Adipose tissue (tissue), 3 donors: ENCODE data around the gene NBEA. TPM values are rescaled to one million over a fixed set of nuclear protein-coding genes. Genes with fewer than 3 reads are reported as not detected.

ENCODE experiments used
- H3K27ac ChIP-seq: one replicate; pipeline ENCODE4 v1.5.1; 2013; ENCODE audit warnings: low read depth, low read length
- WGBS, 3 donors: extraction: QIAGEN DNeasy Blood & Tissue Kit; methylation state at CpG; one replicate each; pipeline ENCODE4 v1.1.7; 2013; 5-methylcytosine and 5-hydroxymethylcytosine counted together
- polyA plus RNA-seq, 3 donors: library from polyadenylated mRNA; stranded (reverse); fragments of 200-250 nt; gene quantifications; one replicate each; pipeline ENCODE4 v1.2.3, GENCODE V29; 2013
- donor health status: healthy with polysubstance abuse.
- donor health status: Bipolar disorder and iron deficiency.
- donor health status: healthy.

Gene NBEA
- polyA plus RNA-seq, 3 donors, result 1.4 to 2.2 (median 2.0) TPM

- H3K27ac ChIP-seq, result no peak overlapping the region
- WGBS, 3 donors, result 22 to 54% (median 26%) methylated on average over 47 of the region's 47 CpGs
Observed at GRCh38 chr13:35475212-35475959, 533.3 kb downstream of the NBEA start.

- H3K27ac ChIP-seq, result no peak within 1 kb of the TSS
- 25 to 70% (median 38%) methylated on average over 35 of the region's 35 CpGs for WGBS, 3 donors
Observed at GRCh38 chr13:35475960-35476943, 534.2 kb downstream of the NBEA start, which contains the start of gene MAB21L1. Gene MAB21L1, minus strand, starts transcription at chr13:35476689. Its CDS starts 551 bp downstream, at chr13:35476138.

GRCh38 chr13:35477386-35477946, 535.4 kb downstream of the NBEA start:
- H3K27ac ChIP-seq, result no peak overlapping the region
- WGBS, 3 donors, result 62 to 82% (median 68%) methylated on average over 5 of the region's 5 CpGs

DNA sequence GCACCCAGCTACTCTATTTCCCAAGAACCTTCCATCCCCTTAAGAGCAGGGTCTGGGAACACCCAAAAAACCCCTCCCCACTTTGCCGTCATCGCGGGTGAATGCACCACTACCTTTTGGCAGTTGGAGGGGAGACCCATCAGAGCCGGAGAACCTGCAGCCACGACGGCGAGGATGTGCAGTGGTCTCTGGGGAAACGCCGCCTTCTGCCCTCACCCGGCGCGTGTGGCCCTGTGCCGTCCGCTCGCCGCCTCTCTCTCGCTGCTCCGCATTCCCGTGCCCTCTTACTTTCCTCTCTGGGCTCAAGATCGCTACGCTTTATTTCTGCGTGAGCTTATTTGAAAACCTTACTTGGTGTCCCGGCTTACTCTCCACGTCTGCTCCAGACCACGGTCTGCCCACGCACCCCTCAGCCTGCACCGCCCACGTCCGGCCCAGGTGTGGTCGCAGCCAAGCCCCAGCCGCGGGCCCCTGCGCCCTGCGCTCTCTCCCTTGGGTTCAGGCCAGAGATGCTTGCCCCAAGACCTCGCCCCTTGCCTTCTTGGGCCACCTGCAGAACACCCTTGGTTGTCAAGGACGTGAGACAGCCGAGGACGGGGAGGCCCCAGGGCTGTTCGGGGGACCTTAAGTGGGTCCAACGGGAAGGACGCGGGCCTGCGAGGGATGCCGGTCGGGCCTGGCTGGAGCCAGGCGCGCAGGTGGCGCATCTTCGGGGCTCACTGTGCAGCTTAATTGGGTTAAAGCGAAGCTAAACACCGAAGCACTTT, 536.4 kb downstream of the NBEA start:
- 46 to 59% (median 46%) methylated on average over 50 to 51 of the region's 51 CpGs for WGBS, 3 donors
- H3K27ac ChIP-seq, result no peak overlapping the region

GRCh38 chr13:35479038-35479492, 537.0 kb downstream of the NBEA start:
- H3K27ac ChIP-seq, result no peak overlapping the region
- WGBS, 3 donors, result 66 to 82% (median 79%) methylated on average over 14 of the region's 14 CpGs

GRCh38 chr13:35479706-35480105, 537.6 kb downstream of the NBEA start:
- WGBS, 3 donors, result 71 to 88% (median 85%) methylated on average over 1 of the region's 1 CpG

GRCh38 chr13:35480346-35480745, 538.3 kb downstream of the NBEA start:
- 90 to 97% (median 91%) methylated on average over 2 of the region's 2 CpGs for WGBS, 3 donors
- H3K27ac ChIP-seq, result no peak overlapping the region

More at GRCh38 chr13:35479706-35480105, 537.6 kb downstream of the NBEA start:
- H3K27ac ChIP-seq, result no peak overlapping the region

- H3K27ac ChIP-seq, result no peak overlapping the region
- 90 to 96% (median 91%) methylated on average over 2 of the region's 2 CpGs for WGBS, 3 donors
Observed at GRCh38 chr13:35481777-35482176, 539.7 kb downstream of the NBEA start.

DNA sequence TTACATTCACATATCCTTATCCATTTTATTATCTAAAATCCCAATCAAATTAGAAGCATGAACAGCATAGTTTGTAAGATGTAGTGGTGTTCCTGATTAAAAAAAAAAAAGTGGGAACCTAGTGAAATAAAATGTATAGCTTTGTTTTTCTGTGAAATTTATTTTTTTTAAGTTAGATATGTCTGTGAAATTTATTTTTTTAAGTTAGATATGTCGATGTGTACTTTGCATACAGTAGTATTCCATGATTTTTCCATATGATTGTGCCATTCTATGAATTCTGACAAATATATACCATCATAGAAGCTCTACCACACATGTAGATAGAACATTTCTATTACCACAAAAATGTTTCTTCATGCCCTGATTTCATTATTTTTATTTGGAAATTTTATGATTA, 540.5 kb downstream of the NBEA start:
- 89 to 91% (median 90%) methylated on average over 1 of the region's 1 CpG for WGBS, 3 donors
- H3K27ac ChIP-seq, result no peak overlapping the region

- 93 to 97% (median 94%) methylated on average over 3 of the region's 3 CpGs for WGBS, 3 donors
- H3K27ac ChIP-seq, result no peak overlapping the region
Observed at GRCh38 chr13:35483761-35484160, 541.7 kb downstream of the NBEA start.

DNA sequence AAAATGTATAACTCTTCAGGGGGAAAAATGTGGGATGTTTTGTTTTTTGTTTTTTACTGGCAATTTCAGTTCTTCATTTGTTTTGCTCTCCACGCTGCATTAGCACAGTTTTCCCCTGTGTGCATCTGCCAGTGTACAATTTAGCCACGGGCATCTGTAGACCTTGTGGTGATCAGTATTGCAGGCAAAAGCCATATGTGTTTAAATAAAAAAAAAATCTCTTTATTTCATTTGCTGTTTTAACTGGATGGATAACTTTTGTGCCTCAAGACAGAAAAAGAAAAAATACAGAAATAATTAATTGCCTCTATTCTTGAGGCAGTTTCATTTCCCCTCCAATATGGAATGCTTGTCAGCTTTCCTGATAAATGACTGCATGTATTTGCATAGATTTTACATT, 542.3 kb downstream of the NBEA start:
- 86% methylated on average over 2 of the region's 2 CpGs for WGBS, 3 donors
- no peak overlapping the region for H3K27ac ChIP-seq

- WGBS, 3 donors, result 95 to 98% (median 97%) methylated on average over 3 of the region's 3 CpGs
- no peak overlapping the region for H3K27ac ChIP-seq
Observed at GRCh38 chr13:35485424-35485823, 543.4 kb downstream of the NBEA start.

GRCh38 chr13:35489050-35489449, 547.0 kb downstream of the NBEA start:
- WGBS, 3 donors, result 76 to 85% (median 77%) methylated on average over 4 of the region's 4 CpGs

DNA sequence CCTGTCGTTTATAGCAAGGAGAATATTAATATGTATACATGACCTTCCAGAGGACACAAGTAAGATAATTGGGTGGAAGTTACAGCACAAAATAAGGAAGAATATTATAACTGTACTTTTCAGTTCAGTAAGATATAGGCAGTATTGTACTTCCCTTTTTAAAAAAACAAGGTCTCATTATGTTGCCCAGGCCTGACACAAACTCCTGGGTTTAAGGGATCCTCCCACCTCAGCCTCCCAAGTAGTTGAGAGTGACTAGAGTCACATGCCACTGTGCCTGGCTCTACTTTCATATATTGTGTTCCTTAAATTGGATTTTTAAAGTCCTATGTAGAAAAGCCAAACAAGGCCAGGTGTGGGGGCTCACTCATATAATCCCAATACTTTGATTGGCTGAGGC, 553.9 kb downstream of the NBEA start:
- no peak overlapping the region for H3K27ac ChIP-seq
- 54 to 79% (median 66%) methylated on average over 1 of the region's 1 CpG for WGBS, 3 donors

More at GRCh38 chr13:35489050-35489449, 547.0 kb downstream of the NBEA start:
- no peak overlapping the region for H3K27ac ChIP-seq

GRCh38 chr13:35496761-35497386, 554.8 kb downstream of the NBEA start:
- WGBS, 3 donors, result 69 to 94% (median 80%) methylated on average over 2 of the region's 2 CpGs
- H3K27ac ChIP-seq, result no peak overlapping the region

GRCh38 chr13:35498231-35498630, 556.2 kb downstream of the NBEA start:
- no peak overlapping the region for H3K27ac ChIP-seq

- 86 to 94% (median 93%) methylated on average over 2 of the region's 2 CpGs for WGBS, 3 donors
- no peak overlapping the region for H3K27ac ChIP-seq
Observed at GRCh38 chr13:35499196-35499662, 557.2 kb downstream of the NBEA start.

DNA sequence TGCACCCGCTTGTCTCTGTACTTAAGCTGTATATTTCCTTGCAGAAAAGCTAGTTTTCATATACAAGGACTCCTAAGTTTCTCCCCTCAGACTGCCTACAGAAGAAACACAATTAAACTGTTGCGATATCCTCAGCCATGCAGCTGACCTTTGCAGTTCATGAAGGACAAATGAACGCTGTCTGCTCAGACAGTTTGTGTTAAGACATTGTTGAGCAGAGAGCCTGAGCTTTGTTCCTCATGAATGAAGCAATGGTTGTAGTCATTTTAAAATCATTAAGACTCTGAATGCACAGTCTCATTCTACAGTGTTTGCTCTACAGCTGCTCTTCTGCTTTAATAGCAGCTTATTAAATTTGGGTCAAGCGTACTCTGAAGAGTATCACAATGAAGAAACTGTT, 557.6 kb downstream of the NBEA start:
- WGBS, 3 donors, result 82 to 88% (median 86%) methylated on average over 4 of the region's 4 CpGs
- H3K27ac ChIP-seq, result no peak overlapping the region
